Fibroblast of lung (primary cell): ENCODE results near the gene AVP. TPM values are rescaled to one million over a fixed set of nuclear protein-coding genes. Genes with fewer than 3 reads are reported as not detected.
A peak's percentile ranks its signal among the peaks of the same experiment; 100 is the strongest.

Experiments
- DNase-seq, 2 donors: peaks; one replicate each; pipeline versions ENCODE4 v3.0.0 to v3.0.0-alpha.2; 2010; ENCODE audit warnings: low read depth in 2 of 2
- H2AFZ ChIP-seq: 2 replicates; pipeline ENCODE4 v1.5.1; 2012; ENCODE audit warnings: low read length, control low read depth, inconsistent platforms
- H3K27ac ChIP-seq: 2 replicates; pipeline ENCODE4 v1.5.1; 2011; ENCODE audit warnings: low read length, control low read depth; ENCODE audit not compliant: insufficient read depth
- H3K27me3 ChIP-seq: 2 replicates; pipeline ENCODE4 v1.5.1; 2011; ENCODE audit warnings: mild to moderate bottlenecking, low read length; ENCODE audit not compliant: control insufficient read depth, insufficient read depth
- H3K36me3 ChIP-seq: 2 replicates; pipeline ENCODE4 v1.5.1; 2011; ENCODE audit warnings: low read length; ENCODE audit not compliant: control insufficient read depth, insufficient read depth
- H3K4me1 ChIP-seq: 2 replicates; pipeline ENCODE4 v1.5.1; 2011; ENCODE audit warnings: low read length; ENCODE audit not compliant: control insufficient read depth, insufficient read depth; ENCODE audit errors: extremely low read depth
- H3K4me2 ChIP-seq: 2 replicates; pipeline ENCODE4 v1.5.1; 2011; ENCODE audit warnings: low read length, control low read depth; ENCODE audit not compliant: insufficient read depth; ENCODE audit errors: extremely low read depth
- H3K4me3 ChIP-seq, 4 experiments: fragments of 200-600 bp in 1 of 4; sonication (generic) in 1 of 4; replicated peaks in 1 of 4; 2 replicates each; pipeline ENCODE4 v1.5.1; 2011 to 2016; ENCODE audit warnings: low read length in 4 of 4, low read depth in 3 of 4, mild to moderate bottlenecking in 3 of 4, control low read depth in 2 of 4, inconsistent platforms in 1 of 4, mixed read lengths in 1 of 4; ENCODE audit not compliant: insufficient read depth in 1 of 4; ENCODE audit errors: control extremely low read depth in 1 of 4
- H3K79me2 ChIP-seq: 2 replicates; pipeline ENCODE4 v1.5.1; 2012; ENCODE audit warnings: mild to moderate bottlenecking, low read length, inconsistent platforms; ENCODE audit not compliant: control insufficient read depth, insufficient read depth
- H3K9ac ChIP-seq: 2 replicates; pipeline ENCODE4 v1.5.1; 2011; ENCODE audit warnings: mild to moderate bottlenecking, low read length, control low read depth; ENCODE audit not compliant: insufficient read depth
- H3K9me3 ChIP-seq: 2 replicates; pipeline ENCODE4 v1.5.1; 2012; ENCODE audit warnings: low read depth, low read length; ENCODE audit not compliant: control insufficient read depth, insufficient read depth
- H4K20me1 ChIP-seq: 2 replicates; pipeline ENCODE4 v1.5.1; 2011; ENCODE audit warnings: low read length; ENCODE audit not compliant: control insufficient read depth, insufficient read depth; ENCODE audit errors: extremely low read depth
- EZH2 ChIP-seq: IDR thresholded peaks from 2 replicates; pipeline ENCODE4 v1.5.1; 2012; ENCODE audit warnings: low read length, control low read depth, mild to moderate bottlenecking; ENCODE audit errors: missing control alignments
- polyA plus RNA-seq, 2 donors: library from polyadenylated mRNA; depleted of rRNA in 1 of 2; stranded (reverse) in 1 of 2; unstranded in 1 of 2; fragments of >200 nt; gene quantifications; 2 replicates each; pipeline ENCODE4 v1.2.1, GENCODE V29; 2011 to 2012; ENCODE audit warnings: missing spikeins in 1 of 2
- total RNA-seq: library from RNA; depleted of rRNA; stranded (reverse); fragments of >200 nt; gene quantifications from 2 replicates; pipeline ENCODE4 v1.2.1, GENCODE V29; 2014
- TF ChIP-seq, protein P1 (sequence below), 2 donors: IDR thresholded peaks in 1 of 2; conservative IDR thresholded peaks in 1 of 2; 1 replicate in 1 of 2; 2 replicates in 1 of 2; pipeline ENCODE4 v1.5.1; 2011 to 2012; ENCODE audit warnings: low read length in 2 of 2, control low read depth in 1 of 2, inconsistent platforms in 1 of 2, low read depth in 1 of 2, mild to moderate bottlenecking in 1 of 2

The AVP gene
- total and polyA plus RNA-seq, 2 donors (not counting 1 experiment from before 2014, with no cell fraction given) = not detected

DNA sequence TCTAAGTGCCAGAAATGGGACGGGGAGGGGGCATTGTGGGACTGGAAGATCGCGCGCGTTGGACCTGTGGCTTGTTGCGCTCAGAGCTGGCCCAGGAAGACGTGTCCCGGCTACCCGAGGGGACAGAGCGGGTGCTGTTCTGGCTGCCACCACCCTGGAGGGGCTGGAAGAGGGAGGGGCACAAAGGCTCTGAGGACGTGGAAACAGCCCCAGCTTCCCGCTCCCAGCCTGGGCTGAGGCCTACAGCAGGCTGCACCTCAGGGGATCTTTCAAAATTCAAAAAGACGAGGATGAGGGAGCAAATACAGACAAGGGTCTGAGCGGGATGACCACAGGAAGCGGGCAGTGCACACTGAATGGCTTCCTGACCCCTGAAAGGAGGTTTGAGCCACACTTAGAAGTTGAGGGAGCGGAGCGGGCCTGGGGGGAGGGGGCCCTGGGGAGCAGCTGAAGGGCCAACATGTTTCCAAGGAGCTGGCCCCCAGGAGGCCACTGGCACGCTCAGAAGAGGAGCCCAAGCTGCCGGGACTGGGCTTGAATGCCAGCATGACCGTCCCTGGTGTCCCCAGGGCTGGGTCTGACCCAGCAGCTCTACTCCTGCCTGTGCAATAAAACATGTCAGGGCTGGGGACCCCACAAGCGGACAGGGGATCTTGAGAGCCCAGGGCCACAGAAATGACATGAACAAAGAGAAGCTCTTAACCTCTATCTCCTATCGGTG is 11.8 kb downstream of the AVP start:
- Histone ChIP-seq H3K9ac (no peak overlapping the region), H3K9me3 (no peaks in the 10 kb centered on the region), H4K20me1 (no peaks in the 10 kb centered on the region), H3K4me3 (no peak overlapping the region), H3K36me3 (no peaks in the 10 kb centered on the region), H3K4me1 (peaks cover 5% of the 10 kb centered on the region), H2AFZ (no peak overlapping the region), H3K27ac (no peak overlapping the region), H3K79me2 (no peaks in the 10 kb centered on the region), H3K4me2 (no peak overlapping the region), H3K27me3 (peaks cover 10% of the 10 kb centered on the region)
- TF ChIP-seq EZH2 = no peak
- TF ChIP-seq, protein P1, sequence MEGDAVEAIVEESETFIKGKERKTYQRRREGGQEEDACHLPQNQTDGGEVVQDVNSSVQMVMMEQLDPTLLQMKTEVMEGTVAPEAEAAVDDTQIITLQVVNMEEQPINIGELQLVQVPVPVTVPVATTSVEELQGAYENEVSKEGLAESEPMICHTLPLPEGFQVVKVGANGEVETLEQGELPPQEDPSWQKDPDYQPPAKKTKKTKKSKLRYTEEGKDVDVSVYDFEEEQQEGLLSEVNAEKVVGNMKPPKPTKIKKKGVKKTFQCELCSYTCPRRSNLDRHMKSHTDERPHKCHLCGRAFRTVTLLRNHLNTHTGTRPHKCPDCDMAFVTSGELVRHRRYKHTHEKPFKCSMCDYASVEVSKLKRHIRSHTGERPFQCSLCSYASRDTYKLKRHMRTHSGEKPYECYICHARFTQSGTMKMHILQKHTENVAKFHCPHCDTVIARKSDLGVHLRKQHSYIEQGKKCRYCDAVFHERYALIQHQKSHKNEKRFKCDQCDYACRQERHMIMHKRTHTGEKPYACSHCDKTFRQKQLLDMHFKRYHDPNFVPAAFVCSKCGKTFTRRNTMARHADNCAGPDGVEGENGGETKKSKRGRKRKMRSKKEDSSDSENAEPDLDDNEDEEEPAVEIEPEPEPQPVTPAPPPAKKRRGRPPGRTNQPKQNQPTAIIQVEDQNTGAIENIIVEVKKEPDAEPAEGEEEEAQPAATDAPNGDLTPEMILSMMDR (conservative IDR thresholded peaks at IDR 0.05 in 1 of 2, IDR thresholded peaks at IDR 0.05 in 1 of 2; ENCODE audit: low read depth in 1 of 2, low read length in 2 of 2) = no peak
- DNase-seq = no peak

DNA sequence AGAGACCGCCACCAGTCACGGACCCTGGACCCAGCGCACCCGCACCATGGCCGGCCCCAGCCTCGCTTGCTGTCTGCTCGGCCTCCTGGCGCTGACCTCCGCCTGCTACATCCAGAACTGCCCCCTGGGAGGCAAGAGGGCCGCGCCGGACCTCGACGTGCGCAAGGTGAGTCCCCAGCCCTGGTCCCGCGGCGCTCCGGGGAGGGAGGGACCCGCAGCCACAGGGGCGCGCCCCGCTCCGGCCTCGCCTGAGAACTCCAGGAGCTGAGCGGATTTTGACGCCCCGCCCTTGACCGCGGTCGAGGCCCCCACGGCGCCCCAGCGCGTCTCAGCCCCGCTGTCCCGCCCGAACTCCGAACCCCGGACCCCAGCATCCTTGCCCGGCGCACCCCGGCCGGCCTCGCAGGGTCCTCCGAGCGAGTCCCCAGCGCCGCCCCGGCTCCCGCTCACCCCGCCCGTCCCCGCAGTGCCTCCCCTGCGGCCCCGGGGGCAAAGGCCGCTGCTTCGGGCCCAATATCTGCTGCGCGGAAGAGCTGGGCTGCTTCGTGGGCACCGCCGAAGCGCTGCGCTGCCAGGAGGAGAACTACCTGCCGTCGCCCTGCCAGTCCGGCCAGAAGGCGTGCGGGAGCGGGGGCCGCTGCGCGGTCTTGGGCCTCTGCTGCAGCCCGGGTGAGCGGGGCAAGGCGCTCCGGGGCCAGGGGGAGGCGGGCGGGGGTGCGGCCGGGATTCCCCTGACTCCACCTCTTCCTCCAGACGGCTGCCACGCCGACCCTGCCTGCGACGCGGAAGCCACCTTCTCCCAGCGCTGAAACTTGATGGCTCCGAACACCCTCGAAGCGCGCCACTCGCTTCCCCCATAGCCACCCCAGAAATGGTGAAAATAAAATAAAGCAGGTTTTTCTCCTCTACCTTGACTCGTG is 12.7 kb downstream of the AVP start, which contains the start of gene OXT:
TSS of gene OXT (plus strand) at position 11 of the 920 bp plus-strand sequence. CDS start at position 47, 36 bp downstream.
- Histone ChIP-seq H2AFZ (no peak within 1 kb of the TSS), H3K4me2 (no peak within 1 kb of the TSS)
- DNase-seq = peak in 1 of 2 donors; percentile 18

DNA sequence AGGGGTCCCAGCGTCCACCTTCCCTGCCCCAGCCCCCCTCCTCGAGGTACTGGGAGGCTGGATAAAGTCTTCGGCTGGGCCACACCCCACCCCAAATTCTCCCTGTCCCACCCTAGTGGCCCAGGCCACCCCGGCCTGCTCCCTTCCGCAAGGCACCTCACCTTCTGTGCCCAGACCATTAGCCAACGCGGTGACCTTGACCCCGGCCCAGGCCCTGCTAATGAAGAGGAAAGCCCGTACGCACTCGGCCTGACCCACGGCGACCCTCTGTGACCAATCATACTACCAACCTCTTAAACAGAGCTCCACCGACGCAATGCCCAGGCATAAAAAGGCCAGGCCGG is 13.3 kb downstream of the AVP start:
- no peaks in the 10 kb centered on the region for H3K36me3 ChIP-seq
- peaks cover 10% of the 10 kb centered on the region for H3K27me3 ChIP-seq
- peaks cover 10% of the 10 kb centered on the region for H3K4me1 ChIP-seq
- H3K27ac ChIP-seq = no peak overlapping the region
- no peaks in the 10 kb centered on the region for H3K79me2 ChIP-seq
- H2AFZ ChIP-seq = no peak overlapping the region
- H3K9me3 ChIP-seq = no peaks in the 10 kb centered on the region
- no peak overlapping the region for H3K9ac ChIP-seq
- H4K20me1 ChIP-seq = no peaks in the 10 kb centered on the region
- no peak overlapping the region for H3K4me2 ChIP-seq
- H3K4me3 ChIP-seq = no peak overlapping the region
- TF ChIP-seq, protein P1 (conservative IDR thresholded peaks at IDR 0.05 in 1 of 2, IDR thresholded peaks at IDR 0.05 in 1 of 2; ENCODE audit: low read depth in 1 of 2, low read length in 2 of 2) = no peak
- TF ChIP-seq EZH2 = no peak
- DNase-seq = no peak

More for the DNA sequence above, 12.7 kb downstream of the AVP start, which contains the start of gene OXT:
- no peak within 1 kb of the TSS for H3K27ac ChIP-seq
- peaks cover 10% of the 10 kb centered on the region for H3K27me3 ChIP-seq
- H3K79me2 ChIP-seq = no peaks in the 10 kb centered on the region
- H4K20me1 ChIP-seq = no peaks in the 10 kb centered on the region
- TF ChIP-seq EZH2 = no peak
- TF ChIP-seq, protein P1 (conservative IDR thresholded peaks at IDR 0.05 in 1 of 2, IDR thresholded peaks at IDR 0.05 in 1 of 2; ENCODE audit: low read depth in 1 of 2, low read length in 2 of 2) = no peak
- H3K4me1 ChIP-seq = peaks cover 7% of the 10 kb centered on the region
- no peaks in the 10 kb centered on the region for H3K9me3 ChIP-seq
- H3K36me3 ChIP-seq = no peaks in the 10 kb centered on the region
- H3K9ac ChIP-seq = no peak within 1 kb of the TSS
- H3K4me3 ChIP-seq = peak within 1 kb of the TSS in 1 of 4 experiments; percentile 28
